K562 (cell line): Measurements from ENCODE around the gene WDR47. TPM values are rescaled to one million over a fixed set of nuclear protein-coding genes. Genes with fewer than 3 reads are reported as not detected.

ENCODE experiments used
- CBFA2T3 ChIP-seq: fragments of 450-650 bp; IDR thresholded peaks from 2 replicates; pipeline ENCODE4 v1.6.1; 2017
- CTBP1 ChIP-seq: fragments of 450-650 bp; IDR thresholded peaks from 2 replicates; pipeline ENCODE4 v1.6.1; 2016; ENCODE audit warnings: borderline replicate concordance
- DACH1 ChIP-seq: fragments of 450-650 bp; IDR thresholded peaks from 2 replicates; pipeline ENCODE4 v1.6.1; 2018; ENCODE audit not compliant: partially characterized antibody
- GATA2 ChIP-seq: sonication (generic); formaldehyde crosslinking; IDR thresholded peaks from 2 replicates; pipeline ENCODE4 v1.4.0; 2020; ENCODE audit warnings: mild to moderate bottlenecking, missing genetic modification reagents
- HDGF ChIP-seq: fragments of 450-650 bp; IDR thresholded peaks from 2 replicates; pipeline ENCODE4 v1.6.1; 2016
- HMG20B ChIP-seq: fragments of 250-450 bp; sonication (Bioruptor Pico); IDR thresholded peaks from 2 replicates; pipeline ENCODE4 v1.5.0; 2021; ENCODE audit warnings: mild to moderate bottlenecking
- IFI16 ChIP-seq: fragments of 250-450 bp; sonication (Bioruptor Pico); IDR thresholded peaks from 2 replicates; pipeline ENCODE4 v2.1.2; 2022; ENCODE audit warnings: mild to moderate bottlenecking, inconsistent platforms
- KDM1A ChIP-seq, 2 experiments: fragments of 450-650 bp; IDR thresholded peaks; 2 replicates each; pipeline ENCODE4 v1.6.1; 2016; ENCODE audit warnings: mild to moderate bottlenecking in 2 of 2
- KLF13 ChIP-seq: fragments of 450-650 bp; IDR thresholded peaks from 2 replicates; pipeline ENCODE4 v1.6.1; 2016; ENCODE audit warnings: missing genetic modification characterization, low read depth, mild to moderate bottlenecking, missing compliant biosample characterization, moderate library complexity, borderline replicate concordance
- MYBL2 ChIP-seq, 2 experiments: fragments of 450-650 bp in 1 of 2; sonication (generic) in 1 of 2; formaldehyde crosslinking in 1 of 2; IDR thresholded peaks; 2 replicates each; pipeline versions ENCODE4 v1.6.1 to v1.8.1; 2017 to 2022; ENCODE audit warnings: borderline replicate concordance in 1 of 2, inconsistent platforms in 1 of 2, low read depth in 1 of 2, mild to moderate bottlenecking in 1 of 2, missing genetic modification reagents in 1 of 2, moderate library complexity in 1 of 2
- NCOA6 ChIP-seq: fragments of 450-650 bp; IDR thresholded peaks from 2 replicates; pipeline ENCODE4 v1.6.1; 2017; ENCODE audit warnings: mild to moderate bottlenecking
- PML ChIP-seq: IDR thresholded peaks from 2 replicates; pipeline ENCODE4 v1.6.1; 2012; ENCODE audit warnings: low read length, inconsistent platforms
- ZFP1 ChIP-seq: fragments of 450-650 bp; formaldehyde crosslinking; IDR thresholded peaks from 2 replicates; pipeline ENCODE4 v1.4.0; 2020; ENCODE audit warnings: mild to moderate bottlenecking, mixed read lengths
- ZFPM2 ChIP-seq: fragments of 250-450 bp; sonication (Bioruptor Pico); IDR thresholded peaks from 2 replicates; pipeline ENCODE4 v1.5.1; 2022; ENCODE audit warnings: mild to moderate bottlenecking
- ZNF24 ChIP-seq: fragments of 450-650 bp; IDR thresholded peaks from 2 replicates; pipeline ENCODE4 v1.6.1; 2016
- ZNF347 ChIP-seq: fragments of 450-650 bp; formaldehyde crosslinking; IDR thresholded peaks from 2 replicates; pipeline ENCODE4 v1.4.0; 2020; ENCODE audit warnings: low read depth, mild to moderate bottlenecking, moderate library complexity
- ZNF384 ChIP-seq: IDR thresholded peaks from 2 replicates; pipeline ENCODE4 v1.6.1; 2012; ENCODE audit warnings: low read depth, low read length, improper control_type of control experiment
- ZNF696 ChIP-seq: fragments of 250-450 bp; sonication (Bioruptor Pico); conservative IDR thresholded peaks from 2 replicates; pipeline ENCODE4 v1.4.0; 2020; ENCODE audit warnings: mild to moderate bottlenecking, moderate library complexity
- ZSCAN29 ChIP-seq: fragments of 450-650 bp; IDR thresholded peaks from 2 replicates; pipeline ENCODE4 v1.6.1; 2017
- polyA plus RNA-seq, 8 experiments: library from polyadenylated mRNA; depleted of rRNA in 4 of 8; stranded (reverse) in 5 of 8; unstranded in 3 of 8; fragments of >200 nt; fragmentation: Nextera tagmentation in 2 of 8; fragmentation: Illumina TruSeq in 1 of 8; extraction: Ambion mirVana in 2 of 8; extraction: Trizol in 1 of 8; gene quantifications; 2 replicates each; pipeline versions ENCODE4 v1.2.1 to v1.2.3, GENCODE V29; 2011 to 2014; ENCODE audit warnings: inconsistent platforms in 1 of 8, missing spikeins in 1 of 8
- total RNA-seq, 7 experiments: library from RNA; depleted of rRNA in 6 of 7; stranded (reverse); fragments of >200 nt in 6 of 7; fragmentation: Illumina TruSeq in 2 of 7; extraction: Trizol in 2 of 7; gene quantifications; 2 replicates each; pipeline versions ENCODE4 v1.2.1 to v1.2.3, GENCODE V29; 2011 to 2021; ENCODE audit warnings: low replicate concordance in 1 of 7
- TF ChIP-seq, protein P1 (sequence below): fragments of 250-450 bp; sonication (Bioruptor Pico); IDR thresholded peaks from 2 replicates; pipeline ENCODE4 v1.4.0; 2020
- TF ChIP-seq, protein P2 (sequence below): sonication (generic); formaldehyde crosslinking; IDR thresholded peaks from 2 replicates; pipeline ENCODE4 v1.8.1; 2023; ENCODE audit warnings: mild to moderate bottlenecking, missing genetic modification reagents

The WDR47 gene
- total and polyA plus RNA-seq, 9 of the 15 experiments (the other 6 are each of a cell fraction or from before 2014, with no cell fraction given) = 1.3 to 10.1 (median 4.9) TPM

DNA sequence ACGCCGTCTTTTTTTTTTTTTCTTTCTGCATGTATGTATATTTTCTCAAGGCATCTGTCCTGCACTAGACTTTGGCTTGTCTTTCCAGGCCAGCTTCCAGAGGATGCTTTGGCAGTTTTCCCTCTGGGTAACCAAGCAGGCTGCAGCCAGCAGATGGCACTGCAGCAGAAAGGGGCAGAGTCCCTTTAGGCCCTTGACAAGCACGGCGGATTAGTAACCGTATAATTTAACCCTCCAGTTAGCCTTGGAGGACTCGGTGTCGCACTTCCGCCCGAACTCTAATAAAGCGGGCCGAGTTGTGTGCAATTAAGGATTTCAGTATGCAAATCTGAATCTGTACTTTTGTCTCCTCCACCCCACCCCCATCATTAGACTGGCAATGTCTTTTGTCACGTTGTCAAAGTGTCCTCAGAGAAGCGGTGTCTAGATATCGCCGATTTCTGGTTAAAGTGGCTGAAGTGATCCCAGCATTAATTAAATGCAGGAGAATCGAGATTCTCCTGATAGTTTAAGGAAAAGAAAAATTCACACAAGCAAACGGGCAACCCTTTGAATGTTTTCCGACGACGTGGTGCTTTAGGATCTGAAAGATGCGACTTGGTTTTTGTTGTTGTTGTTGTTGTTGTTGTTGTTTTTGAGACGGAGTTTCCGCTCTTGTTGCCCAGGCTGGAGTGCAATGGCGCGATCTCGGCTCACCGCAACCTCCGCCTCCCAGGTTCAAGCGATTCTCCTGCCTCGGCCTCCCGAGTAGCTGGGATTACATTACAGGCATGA lies 47.5 kb upstream of the WDR47 start (continued):
- TF ChIP-seq, protein P1, sequence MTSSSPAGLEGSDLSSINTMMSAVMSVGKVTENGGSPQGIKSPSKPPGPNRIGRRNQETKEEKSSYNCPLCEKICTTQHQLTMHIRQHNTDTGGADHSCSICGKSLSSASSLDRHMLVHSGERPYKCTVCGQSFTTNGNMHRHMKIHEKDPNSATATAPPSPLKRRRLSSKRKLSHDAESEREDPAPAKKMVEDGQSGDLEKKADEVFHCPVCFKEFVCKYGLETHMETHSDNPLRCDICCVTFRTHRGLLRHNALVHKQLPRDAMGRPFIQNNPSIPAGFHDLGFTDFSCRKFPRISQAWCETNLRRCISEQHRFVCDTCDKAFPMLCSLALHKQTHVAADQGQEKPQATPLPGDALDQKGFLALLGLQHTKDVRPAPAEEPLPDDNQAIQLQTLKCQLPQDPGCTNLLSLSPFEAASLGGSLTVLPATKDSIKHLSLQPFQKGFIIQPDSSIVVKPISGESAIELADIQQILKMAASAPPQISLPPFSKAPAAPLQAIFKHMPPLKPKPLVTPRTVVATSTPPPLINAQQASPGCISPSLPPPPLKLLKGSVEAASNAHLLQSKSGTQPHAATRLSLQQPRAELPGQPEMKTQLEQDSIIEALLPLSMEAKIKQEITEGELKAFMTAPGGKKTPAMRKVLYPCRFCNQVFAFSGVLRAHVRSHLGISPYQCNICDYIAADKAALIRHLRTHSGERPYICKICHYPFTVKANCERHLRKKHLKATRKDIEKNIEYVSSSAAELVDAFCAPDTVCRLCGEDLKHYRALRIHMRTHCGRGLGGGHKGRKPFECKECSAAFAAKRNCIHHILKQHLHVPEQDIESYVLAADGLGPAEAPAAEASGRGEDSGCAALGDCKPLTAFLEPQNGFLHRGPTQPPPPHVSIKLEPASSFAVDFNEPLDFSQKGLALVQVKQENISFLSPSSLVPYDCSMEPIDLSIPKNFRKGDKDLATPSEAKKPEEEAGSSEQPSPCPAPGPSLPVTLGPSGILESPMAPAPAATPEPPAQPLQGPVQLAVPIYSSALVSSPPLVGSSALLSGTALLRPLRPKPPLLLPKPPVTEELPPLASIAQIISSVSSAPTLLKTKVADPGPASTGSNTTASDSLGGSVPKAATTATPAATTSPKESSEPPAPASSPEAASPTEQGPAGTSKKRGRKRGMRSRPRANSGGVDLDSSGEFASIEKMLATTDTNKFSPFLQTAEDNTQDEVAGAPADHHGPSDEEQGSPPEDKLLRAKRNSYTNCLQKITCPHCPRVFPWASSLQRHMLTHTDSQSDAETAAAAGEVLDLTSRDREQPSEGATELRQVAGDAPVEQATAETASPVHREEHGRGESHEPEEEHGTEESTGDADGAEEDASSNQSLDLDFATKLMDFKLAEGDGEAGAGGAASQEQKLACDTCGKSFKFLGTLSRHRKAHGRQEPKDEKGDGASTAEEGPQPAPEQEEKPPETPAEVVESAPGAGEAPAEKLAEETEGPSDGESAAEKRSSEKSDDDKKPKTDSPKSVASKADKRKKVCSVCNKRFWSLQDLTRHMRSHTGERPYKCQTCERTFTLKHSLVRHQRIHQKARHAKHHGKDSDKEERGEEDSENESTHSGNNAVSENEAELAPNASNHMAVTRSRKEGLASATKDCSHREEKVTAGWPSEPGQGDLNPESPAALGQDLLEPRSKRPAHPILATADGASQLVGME (CRISPR knock-in tag) = no peak
- TF ChIP-seq ZNF384 (peak; percentile 65), KDM1A (IDR thresholded peaks at IDR 0.05) (peak; percentile 42 to 62; a peak in 2 of 4 replicates), CTBP1 (peak; percentile 79), PML (peak; percentile 28; the same call in 1 of the 2 replicates), HDGF (0 out of 2 replicates have a peak, but pooled peaks have one; percentile 11), GATA2 (CRISPR knock-in tag) (no peak), ZNF347 (no peak), NCOA6 (no peak), ZFPM2 (no peak), ZSCAN29 (peak; percentile 98), ZNF696 (CRISPR knock-in tag) (no peak), DACH1 (peak; percentile 55), CBFA2T3 (no peak), KLF13 (tag) (no peak; the same call in 1 of the 2 replicates), ZNF24 (peak; percentile 45; the same call in 1 of the 2 replicates), MYBL2 (IDR thresholded peaks at IDR 0.05; ENCODE audit: low read depth) (no peak), MYBL2 (CRISPR knock-in tag; IDR thresholded peaks at IDR 0.05; ENCODE audit: borderline replicate concordance) (no peak), IFI16 (CRISPR knock-in tag) (no peak), ZFP1 (no peak), HMG20B (no peak)
- TF ChIP-seq, protein P2, sequence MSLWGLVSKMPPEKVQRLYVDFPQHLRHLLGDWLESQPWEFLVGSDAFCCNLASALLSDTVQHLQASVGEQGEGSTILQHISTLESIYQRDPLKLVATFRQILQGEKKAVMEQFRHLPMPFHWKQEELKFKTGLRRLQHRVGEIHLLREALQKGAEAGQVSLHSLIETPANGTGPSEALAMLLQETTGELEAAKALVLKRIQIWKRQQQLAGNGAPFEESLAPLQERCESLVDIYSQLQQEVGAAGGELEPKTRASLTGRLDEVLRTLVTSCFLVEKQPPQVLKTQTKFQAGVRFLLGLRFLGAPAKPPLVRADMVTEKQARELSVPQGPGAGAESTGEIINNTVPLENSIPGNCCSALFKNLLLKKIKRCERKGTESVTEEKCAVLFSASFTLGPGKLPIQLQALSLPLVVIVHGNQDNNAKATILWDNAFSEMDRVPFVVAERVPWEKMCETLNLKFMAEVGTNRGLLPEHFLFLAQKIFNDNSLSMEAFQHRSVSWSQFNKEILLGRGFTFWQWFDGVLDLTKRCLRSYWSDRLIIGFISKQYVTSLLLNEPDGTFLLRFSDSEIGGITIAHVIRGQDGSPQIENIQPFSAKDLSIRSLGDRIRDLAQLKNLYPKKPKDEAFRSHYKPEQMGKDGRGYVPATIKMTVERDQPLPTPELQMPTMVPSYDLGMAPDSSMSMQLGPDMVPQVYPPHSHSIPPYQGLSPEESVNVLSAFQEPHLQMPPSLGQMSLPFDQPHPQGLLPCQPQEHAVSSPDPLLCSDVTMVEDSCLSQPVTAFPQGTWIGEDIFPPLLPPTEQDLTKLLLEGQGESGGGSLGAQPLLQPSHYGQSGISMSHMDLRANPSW (CRISPR knock-in tag) = 0 out of 2 replicates have a peak, but pooled peaks have one; percentile 77
